ENCODE results near the gene SUSD4.

SUSD4 gene

GRCh38 chr1:223176437-223176836 is 187.5 kb downstream of the SUSD4 start:
- DNase-seq, result no peak

- no peak for DNase-seq
These were observed 188.3 kb downstream of the SUSD4 start for GRCh38 chr1:223175633-223176032.

- DNase-seq, result no peak
These were observed 188.9 kb downstream of the SUSD4 start for GRCh38 chr1:223175032-223175431.

Data from activated naive CD4-positive, alpha-beta T cell (primary cell).